Left hindlimb (tissue), 1 donor: ENCODE results near the gene ADAM8.

Source experiments
- DNase-seq: peaks from one replicate; pipeline ENCODE4 v3.0.0-alpha.2; 2018

The ADAM8 gene

DNA sequence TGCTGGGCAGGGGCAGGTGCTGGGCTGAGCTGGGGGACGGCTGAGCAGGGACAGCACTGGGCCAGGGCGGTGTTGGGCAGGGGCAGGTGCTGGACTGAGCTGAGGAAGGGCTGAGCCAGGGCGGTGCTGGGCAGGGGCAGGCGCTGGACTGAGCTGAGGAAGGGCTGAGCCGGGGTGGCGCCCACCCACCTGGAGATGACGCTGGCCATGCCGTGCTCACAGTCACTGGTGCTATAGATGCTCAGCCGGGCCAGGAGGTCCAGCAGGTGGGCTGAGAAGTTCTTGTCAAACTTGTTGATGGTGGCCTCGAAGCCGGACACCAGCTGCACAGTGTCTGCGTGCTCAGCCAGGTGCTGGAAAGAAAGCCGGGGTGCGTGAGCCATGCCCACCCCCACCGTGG, 4.4 kb upstream of the ADAM8 start:
- DNase-seq, result no peak

DNA sequence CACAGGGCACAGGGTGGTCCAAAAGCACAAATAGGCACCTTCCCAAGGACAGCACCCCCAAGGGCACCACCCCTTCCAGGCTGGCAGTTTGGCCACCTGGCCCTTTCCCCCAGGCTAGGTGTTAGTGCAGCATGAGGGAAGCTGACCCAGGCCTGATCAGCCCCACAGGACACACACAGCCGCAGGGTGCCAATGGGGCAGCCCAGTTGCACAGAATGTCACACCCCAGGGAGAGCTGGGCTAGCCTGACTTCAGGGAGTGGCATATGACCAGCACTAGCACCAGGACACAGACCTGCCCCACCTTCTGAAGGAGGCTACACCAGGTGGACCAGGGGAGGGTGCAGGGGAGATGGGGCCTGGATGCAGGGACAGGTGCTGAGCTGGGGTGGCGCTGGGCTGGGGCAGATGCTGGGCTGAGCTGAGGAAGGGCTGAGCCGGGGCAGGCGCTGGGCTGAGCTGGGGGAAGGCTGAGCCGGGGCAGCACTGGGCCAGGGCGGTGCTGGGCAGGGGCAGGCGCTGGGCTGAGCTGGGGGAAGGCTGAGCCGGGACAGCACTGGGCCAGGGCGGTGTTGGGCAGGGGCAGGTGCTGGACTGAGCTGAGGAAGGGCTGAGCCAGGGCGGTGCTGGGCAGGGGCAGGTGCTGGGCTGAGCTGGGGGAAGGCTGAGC, 3.9 kb upstream of the ADAM8 start:
- no peak for DNase-seq

DNA sequence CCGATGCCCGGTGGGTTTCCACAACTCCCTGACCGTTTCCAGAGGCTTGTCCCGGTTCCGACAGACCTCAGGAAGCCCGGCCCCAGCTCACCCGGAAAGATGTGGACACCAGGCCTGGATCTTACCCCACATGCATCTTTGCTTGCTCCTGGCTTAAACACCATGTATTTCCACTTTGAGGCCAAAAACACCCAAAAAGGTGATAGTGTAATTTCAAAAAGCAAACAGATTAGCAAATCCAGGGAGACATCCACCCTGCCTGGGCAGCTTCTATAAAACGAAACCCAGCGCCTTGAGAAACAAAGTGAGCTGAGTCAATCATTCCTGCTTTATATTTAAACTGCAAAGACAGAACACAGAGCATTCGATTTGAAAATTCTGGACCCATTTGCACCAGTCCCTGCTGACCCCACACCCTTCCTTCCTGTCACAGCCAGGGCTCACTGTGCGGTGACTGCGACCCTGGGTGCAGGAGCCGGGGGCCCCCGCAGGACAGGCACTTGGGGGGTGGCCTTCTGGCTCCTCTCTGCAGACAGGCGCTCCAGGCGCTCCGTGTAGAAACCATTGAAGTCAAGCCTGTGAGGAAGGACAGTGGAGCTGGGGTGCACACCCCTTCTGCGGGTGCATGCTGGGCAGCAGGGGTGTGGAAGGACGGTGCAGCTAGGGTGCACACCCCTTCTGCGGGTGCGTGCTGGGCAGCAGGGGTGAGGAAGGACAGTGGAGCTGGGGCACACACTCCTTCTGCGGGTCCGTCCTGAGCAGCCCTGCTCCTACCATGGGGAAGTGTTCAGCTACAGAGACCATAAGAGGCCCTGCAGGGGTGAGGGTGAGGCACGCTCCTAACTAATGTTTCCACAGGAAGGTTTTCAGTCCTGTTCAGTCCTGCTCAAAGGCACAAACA, 2.9 kb upstream of the ADAM8 start:
- DNase-seq, result no peak

GRCh38 chr10:133278577-133279265, 2.1 kb upstream of the ADAM8 start:
- peak; percentile 57 for DNase-seq

GRCh38 chr10:133277993-133278576, 1.4 kb upstream of the ADAM8 start:
- no peak for DNase-seq

GRCh38 chr10:133277277-133277992, 767 bp upstream of the ADAM8 start:
- no peak for DNase-seq

GRCh38 chr10:133276100-133276434, 601 bp downstream of the ADAM8 start:
- DNase-seq, result no peak

DNA sequence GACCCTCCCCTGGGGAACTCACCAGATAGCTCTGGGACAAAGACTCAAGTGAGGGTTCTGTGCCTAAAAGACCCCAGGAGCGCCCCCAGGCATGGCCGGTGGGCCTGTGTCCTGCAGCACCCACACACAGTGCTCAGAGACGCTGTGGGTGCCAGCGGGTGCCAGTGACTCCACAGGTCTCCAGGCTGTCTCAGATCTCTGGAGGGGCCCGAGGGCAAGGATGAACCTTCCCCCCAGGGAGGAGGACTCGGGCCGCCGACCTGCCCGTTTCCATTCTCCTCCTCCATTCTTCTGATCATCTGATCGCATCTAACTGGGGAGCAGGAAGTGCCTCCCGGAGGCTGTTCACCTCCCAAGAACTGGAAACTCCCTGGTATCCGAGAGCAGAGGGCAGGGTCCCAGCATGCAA, 980 bp downstream of the ADAM8 start:
- no peak for DNase-seq

DNA sequence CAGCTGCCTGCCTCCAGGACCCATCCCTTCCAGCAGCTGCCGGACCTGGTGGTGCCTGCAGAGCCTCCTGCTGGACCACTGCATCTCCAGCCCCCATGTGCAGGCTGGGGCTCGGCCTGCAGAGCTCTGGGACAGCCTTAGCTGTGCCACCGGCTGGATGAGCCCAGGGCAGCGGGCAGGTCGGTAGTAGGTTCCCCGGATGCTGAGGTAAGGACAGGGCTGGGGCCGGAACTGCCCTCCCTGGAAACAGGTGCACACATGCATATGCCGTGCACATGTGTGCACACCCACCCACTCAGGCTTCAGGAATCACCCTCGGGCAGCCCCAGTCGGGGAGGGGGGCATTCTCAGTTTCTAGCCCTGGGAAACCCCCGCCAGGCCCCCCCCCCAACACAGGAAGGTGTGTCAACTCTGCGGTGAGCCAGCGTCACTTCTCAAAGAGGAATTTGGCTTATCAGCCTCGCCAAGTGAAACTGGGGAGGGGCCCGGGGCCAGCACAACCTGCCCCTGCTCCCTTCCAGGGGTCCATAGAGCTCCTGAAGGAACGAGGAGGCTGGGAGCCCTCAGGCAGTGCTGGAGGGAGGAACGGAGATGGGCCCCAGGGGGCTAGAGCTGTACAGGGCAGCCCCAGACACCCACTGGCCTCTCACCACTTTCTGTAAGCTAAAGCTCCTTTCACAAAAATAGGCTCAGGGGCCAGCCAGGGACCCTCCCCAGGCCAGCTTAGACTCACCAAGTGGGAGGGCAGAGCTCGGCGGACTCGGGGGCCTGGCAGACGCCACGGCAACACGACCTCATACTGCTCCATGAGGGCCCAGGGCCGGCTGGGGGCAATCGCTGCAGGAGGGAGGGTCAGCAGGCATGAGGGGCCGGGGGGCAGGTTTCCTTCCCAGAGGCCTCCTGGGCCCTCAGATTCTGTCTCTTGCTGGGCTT, 1.7 kb downstream of the ADAM8 start:
- DNase-seq, result no peak

- DNase-seq, result no peak
Observed at GRCh38 chr10:133273534-133274143, 3.0 kb downstream of the ADAM8 start.

DNA sequence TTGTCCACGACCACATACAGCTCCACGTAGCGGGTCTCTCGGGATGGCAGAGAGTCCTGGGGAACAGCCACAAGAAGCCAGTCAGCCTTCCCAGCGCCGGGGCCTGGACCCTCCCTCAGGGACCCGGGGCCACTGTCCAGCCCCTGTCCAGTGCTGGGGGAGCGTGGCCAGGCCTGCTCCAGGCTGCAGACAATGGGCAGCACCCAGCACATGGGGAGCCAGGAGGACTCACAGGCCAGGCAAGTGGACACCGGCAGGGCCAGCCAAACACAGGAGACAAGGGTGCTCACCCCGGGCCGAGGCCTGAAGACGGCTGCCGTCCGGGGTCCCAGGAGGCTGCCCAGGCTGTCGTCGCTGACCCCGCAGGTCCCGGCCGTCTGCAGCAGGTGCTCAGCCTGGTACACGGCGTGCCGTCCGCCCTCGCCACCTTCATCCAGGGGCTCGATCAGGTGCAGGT, 3.7 kb downstream of the ADAM8 start:
- DNase-seq, result no peak

- no peak for DNase-seq
Observed at GRCh38 chr10:133272301-133272963, 4.2 kb downstream of the ADAM8 start.

GRCh38 chr10:133271521-133272300, 5.0 kb downstream of the ADAM8 start:
- DNase-seq, result no peak

DNA sequence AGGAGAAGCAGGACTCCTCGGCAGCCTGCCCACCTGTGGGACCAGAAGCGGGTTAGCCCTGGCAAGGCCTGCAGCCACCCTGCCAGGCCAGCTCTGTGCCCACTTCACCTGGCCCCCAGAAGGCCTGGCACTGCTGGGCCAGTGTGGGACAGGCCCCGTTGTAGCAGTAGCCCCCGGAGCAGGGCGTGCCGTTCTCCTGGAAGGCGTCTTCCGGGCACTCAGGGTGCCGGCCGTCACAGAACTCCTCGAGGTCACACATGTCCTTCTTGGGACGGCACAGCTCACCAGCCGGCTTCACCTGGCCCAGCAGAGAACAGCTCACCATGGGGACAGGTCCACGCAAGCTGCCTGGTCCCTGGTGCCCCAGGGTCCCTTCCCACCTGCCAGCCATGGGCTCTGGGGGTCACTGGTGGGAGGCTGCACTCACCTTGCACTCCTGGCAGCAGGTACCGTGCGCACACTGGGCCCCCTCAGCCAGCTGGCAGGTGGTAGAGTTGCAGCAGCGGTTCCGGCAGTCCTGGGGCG, 5.8 kb downstream of the ADAM8 start:
- DNase-seq, result no peak

- DNase-seq, result no peak
Observed at GRCh38 chr10:133270204-133270603, 6.5 kb downstream of the ADAM8 start.

GRCh38 chr10:133269367-133269766, 7.3 kb downstream of the ADAM8 start:
- DNase-seq, result no peak

DNA sequence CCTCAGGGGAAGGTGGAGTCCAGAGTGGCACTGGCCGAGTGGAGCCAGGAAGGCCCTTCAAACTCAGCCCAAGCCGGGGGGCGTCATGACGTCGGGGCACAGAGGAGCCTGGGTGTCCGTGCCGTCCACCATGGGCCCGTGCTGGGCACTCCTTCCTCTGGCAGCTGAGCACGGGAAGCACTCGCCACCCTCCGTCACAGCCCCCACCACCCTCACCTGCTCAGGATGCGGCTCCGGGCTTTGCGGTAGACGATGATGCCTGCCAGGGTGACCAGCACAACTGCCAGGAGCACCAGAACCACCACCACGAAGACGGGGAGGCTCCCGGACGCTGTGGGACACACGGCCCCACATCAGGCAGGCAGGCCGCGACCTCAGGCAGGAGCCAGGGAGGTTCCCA, 8.1 kb downstream of the ADAM8 start:
- DNase-seq, result no peak

DNA sequence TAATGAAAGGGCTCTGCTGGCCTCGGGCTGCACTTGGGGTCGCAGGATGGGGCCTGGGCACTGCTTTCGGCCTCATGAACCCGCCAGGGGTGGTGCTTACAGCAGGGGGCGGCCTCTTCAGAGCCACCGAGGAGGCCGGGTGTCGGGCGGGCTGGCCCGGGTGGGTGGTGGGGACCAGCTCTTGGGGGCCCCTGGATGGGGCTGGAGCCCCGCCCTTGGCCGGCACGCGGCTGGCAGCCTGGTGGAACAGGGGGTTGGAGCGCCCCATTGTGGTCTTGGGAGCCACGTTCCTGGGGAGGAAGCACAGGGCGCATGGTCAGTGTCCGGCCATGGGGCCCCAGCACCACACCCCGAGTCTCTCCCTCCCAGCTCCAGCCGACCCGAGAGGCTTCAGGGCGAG, 8.8 kb downstream of the ADAM8 start:
- DNase-seq, result no peak

DNA sequence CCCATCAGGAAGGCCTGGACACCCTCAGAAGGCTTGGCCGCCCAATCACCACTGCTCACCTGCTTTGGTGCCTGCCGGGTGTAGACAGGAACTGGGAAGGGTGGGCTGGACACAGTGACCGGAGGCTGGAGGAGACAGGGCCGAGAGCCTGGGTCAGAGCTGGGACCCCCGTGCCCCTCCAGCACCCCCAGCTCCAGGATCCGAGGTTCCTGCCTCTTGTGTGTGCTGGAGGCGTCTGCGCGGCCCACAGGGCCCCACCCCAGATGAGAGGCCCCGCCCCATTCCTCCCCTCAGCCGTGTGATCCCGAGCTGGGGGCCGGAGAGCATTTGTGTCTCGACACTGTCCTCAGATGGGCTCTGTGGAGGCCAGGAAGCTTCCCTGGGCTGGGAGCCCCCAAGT, 9.4 kb downstream of the ADAM8 start:
- DNase-seq, result no peak
